ENCODE data around the gene HTN3.
"Not testable (repeated sequence)": the region's sequence is repeated elsewhere in the genome, so short reads cannot be mapped to it uniquely, and the experiment has no call there.

The HTN3 gene

GRCh38 chr4:70028159-70028558 is at the start of gene HTN3:
TSS of gene HTN3 (plus strand) at chr4:70028459. CDS start at chr4:70030741, 2,282 bp downstream.
- H3K4me3 ChIP-seq (ENCODE audit: low read depth, low read length); DNase-seq (ENCODE audit: low read depth, low spot score); CTCF ChIA-PET; POLR2A ChIA-PET: not testable (repeated sequence)

- POLR2A ChIA-PET, result no interaction called here
- H3K4me3 ChIP-seq (ENCODE audit: low read depth, low read length), result no peak overlapping the region
- no peak for DNase-seq (ENCODE audit: low read depth, low spot score)
- TF ChIP-seq CTCF (IDR thresholded peaks at IDR 0.05; ENCODE audit: insufficient read depth, low read length, missing control alignments), result no peak
- CTCF ChIA-PET, result no interaction called here
Measured at GRCh38 chr4:69984030-69984443, 44.2 kb upstream of the HTN3 start.

- TF ChIP-seq CTCF (IDR thresholded peaks at IDR 0.05; ENCODE audit: insufficient read depth, low read length, missing control alignments), result no peak
- ChIA-PET POLR2A (no interaction called here), CTCF (no interaction called here)
- no peak overlapping the region for H3K4me3 ChIP-seq (ENCODE audit: low read depth, low read length)
- no peak for DNase-seq (ENCODE audit: low read depth, low spot score)
Measured at GRCh38 chr4:69986663-69987062, 41.6 kb upstream of the HTN3 start.

GRCh38 chr4:69991016-69991415 is 37.2 kb upstream of the HTN3 start:
- DNase-seq (ENCODE audit: low read depth, low spot score), result no peak
- no peak for TF ChIP-seq CTCF (IDR thresholded peaks at IDR 0.05; ENCODE audit: insufficient read depth, low read length, missing control alignments)
- H3K4me3 ChIP-seq (ENCODE audit: low read depth, low read length), result no peak overlapping the region
- ChIA-PET CTCF (no interaction called here), POLR2A (no interaction called here)

- no peak for DNase-seq (ENCODE audit: low read depth, low spot score)
- ChIA-PET CTCF (no interaction called here), POLR2A (no interaction called here)
Measured at GRCh38 chr4:69994782-69995181, 33.5 kb upstream of the HTN3 start.

GRCh38 chr4:69995526-69996016 is 32.7 kb upstream of the HTN3 start, which contains the start of gene STATH:
TSS of gene STATH (plus strand) at chr4:69995966. CDS start at chr4:69998438, 2,472 bp downstream.
- POLR2A ChIA-PET, result no interaction called here
- DNase-seq (ENCODE audit: low read depth, low spot score), result no peak
- CTCF ChIA-PET, result no interaction called here
- no peak within 1 kb of the TSS for H3K4me3 ChIP-seq (ENCODE audit: low read depth, low read length)
- no peak for TF ChIP-seq CTCF (IDR thresholded peaks at IDR 0.05; ENCODE audit: insufficient read depth, low read length, missing control alignments)

More at GRCh38 chr4:69994782-69995181, 33.5 kb upstream of the HTN3 start:
- no peak for TF ChIP-seq CTCF (IDR thresholded peaks at IDR 0.05; ENCODE audit: insufficient read depth, low read length, missing control alignments)
- H3K4me3 ChIP-seq (ENCODE audit: low read depth, low read length), result no peak overlapping the region

GRCh38 chr4:69999420-69999819 is 28.8 kb upstream of the HTN3 start:
- DNase-seq (ENCODE audit: low read depth, low spot score), result no peak
- no peak overlapping the region for H3K4me3 ChIP-seq (ENCODE audit: low read depth, low read length)
- no peak for TF ChIP-seq CTCF (IDR thresholded peaks at IDR 0.05; ENCODE audit: insufficient read depth, low read length, missing control alignments)
- ChIA-PET POLR2A (no interaction called here), CTCF (no interaction called here)

Data from AG04449 (cell line).